ENCODE results near the gene EN2.

The EN2 gene

GRCh38 chr7:155514296-155514695 is 56.4 kb downstream of the EN2 start:
- no peak for TF ChIP-seq CTCF (conservative IDR thresholded peaks at IDR 0.05; ENCODE audit: low read depth)
- DNase-seq (ENCODE audit: low spot score), result no peak
- no peak overlapping the region for H3K27ac ChIP-seq
- CTCF ChIA-PET, result no interaction called here
- POLR2A ChIA-PET (ENCODE audit: low non-redundant PET), result no interaction called here

All from RWPE1 (cell line).